ENCODE measurements around the gene ERVFRD-1. TPM values are rescaled to one million over a fixed set of nuclear protein-coding genes. Genes with fewer than 3 reads are reported as not detected.
"Not testable (repeated sequence)": the region's sequence is repeated elsewhere in the genome, so short reads cannot be mapped to it uniquely, and the experiment has no call there.

ERVFRD-1 gene
- total RNA-seq, 4 donors from 2014 or later, result 0.12 to 0.27 TPM; not detected in 2

DNA sequence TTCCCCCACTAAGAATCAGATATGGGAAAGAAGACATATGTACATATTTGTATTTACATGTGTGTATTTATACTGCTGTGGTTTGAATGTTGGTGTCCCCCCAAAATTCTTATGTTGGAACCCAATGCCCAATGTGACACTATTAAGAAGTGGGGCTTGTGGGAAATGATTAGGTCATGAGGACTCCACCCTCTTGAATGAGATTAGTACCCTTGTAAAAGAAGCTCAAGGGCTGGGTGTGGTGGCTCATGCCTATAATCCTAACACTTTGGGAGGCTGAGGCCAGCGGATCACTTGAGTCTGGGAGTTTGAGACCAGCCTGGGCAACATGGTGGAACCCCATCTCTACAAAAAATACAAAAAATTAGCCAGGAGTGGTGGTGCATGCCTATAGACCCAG lies 21.8 kb downstream of the ERVFRD-1 start:
- Histone ChIP-seq H3K27me3 (no peaks in the 10 kb centered on the region), H3K4me1 (peaks cover 0 to 11% (median 0%) of the 10 kb centered on the region in 3 donors), H3K36me3 (no peaks in the 10 kb centered on the region), H3K9me3 (no peaks in the 10 kb centered on the region), H3K27ac (no peak overlapping the region), H3K4me3 (no peak overlapping the region)
- no peak for ATAC-seq
- 80% methylated on average over 1 of the region's 1 CpG; no CpG with 5 or more reads in 1 of the 2 donors for WGBS, 2 donors (ENCODE audit: low coverage in 1 of 2)
- TF ChIP-seq, protein P1, sequence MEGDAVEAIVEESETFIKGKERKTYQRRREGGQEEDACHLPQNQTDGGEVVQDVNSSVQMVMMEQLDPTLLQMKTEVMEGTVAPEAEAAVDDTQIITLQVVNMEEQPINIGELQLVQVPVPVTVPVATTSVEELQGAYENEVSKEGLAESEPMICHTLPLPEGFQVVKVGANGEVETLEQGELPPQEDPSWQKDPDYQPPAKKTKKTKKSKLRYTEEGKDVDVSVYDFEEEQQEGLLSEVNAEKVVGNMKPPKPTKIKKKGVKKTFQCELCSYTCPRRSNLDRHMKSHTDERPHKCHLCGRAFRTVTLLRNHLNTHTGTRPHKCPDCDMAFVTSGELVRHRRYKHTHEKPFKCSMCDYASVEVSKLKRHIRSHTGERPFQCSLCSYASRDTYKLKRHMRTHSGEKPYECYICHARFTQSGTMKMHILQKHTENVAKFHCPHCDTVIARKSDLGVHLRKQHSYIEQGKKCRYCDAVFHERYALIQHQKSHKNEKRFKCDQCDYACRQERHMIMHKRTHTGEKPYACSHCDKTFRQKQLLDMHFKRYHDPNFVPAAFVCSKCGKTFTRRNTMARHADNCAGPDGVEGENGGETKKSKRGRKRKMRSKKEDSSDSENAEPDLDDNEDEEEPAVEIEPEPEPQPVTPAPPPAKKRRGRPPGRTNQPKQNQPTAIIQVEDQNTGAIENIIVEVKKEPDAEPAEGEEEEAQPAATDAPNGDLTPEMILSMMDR (IDR thresholded peaks at IDR 0.05), result no peak
- TF ChIP-seq POLR2A (IDR thresholded peaks at IDR 0.05), result no peak

DNA sequence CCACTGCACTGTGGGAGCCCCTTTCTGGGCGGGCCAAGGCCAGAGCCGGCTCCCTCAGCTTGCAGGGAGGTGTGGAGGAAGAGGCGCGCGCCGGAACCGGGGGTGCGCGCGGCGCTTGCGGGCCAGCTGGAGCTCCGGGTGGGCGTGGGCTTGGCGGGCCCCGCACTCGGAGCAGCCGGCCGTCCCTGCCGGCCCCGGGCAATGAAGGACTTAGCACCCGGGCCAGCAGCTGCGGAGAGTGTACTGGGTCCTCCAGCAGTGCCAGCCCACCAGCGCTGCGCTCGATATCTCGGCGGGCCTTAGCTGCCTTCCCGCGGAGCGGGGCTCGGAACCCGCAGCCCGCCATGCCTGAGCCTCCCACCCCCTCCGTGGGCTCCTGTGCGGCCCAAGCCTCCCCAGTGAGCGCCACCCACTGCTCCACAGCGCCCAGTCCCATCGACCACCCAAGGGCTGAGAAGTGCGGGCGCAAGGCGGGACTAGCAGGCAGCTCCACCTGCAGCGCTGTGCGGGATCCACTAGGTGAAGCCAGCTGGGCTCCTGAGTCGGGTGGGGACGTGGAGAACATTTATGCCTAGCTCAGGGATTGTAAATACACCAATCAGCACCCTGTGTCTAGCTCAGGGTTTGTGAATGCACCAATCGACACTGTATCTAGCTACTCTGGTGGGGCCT lies 24.2 kb downstream of the ERVFRD-1 start:
- H3K36me3 ChIP-seq, H3K4me1 ChIP-seq, H3K9me3 ChIP-seq, H3K27me3 ChIP-seq, H3K27ac ChIP-seq, H3K4me3 ChIP-seq, ATAC-seq: not testable (repeated sequence)
- 80% methylated on average over 1 of the region's 47 CpGs; no CpG with 5 or more reads in 1 of the 2 donors for WGBS, 2 donors (ENCODE audit: low coverage in 1 of 2)

DNA sequence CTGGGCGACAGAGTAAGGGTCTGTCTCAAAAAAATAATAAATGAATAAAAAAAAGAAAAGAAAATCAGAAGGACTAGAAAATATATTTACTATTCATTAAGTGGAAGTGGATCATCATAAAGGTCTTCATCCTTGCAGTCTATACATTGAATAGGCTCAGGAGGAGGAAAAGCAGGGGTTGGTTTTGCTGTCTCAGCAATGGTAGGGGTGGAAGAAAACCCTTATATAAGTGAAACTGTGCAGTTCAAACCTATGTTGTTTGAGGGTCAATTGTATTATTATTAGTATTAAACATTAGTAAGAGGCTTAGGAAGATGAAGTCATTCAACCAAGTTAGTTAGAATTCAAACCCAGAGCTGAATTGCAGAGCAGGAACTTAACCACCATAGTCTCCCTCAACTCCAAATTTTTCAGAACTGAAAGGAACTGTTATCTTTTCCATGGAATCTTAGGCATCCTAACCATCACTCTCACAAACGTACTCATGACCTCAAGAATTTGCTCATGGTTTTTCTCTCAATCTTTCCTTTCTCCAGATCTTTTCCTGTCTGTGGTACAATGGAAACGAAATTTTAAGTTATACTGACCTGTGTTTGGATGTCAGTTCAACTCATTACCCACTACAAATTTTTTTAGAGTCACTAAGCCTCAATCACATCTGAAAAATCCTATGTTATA lies 25.6 kb downstream of the ERVFRD-1 start:
- H3K4me1 ChIP-seq, result no peaks in the 10 kb centered on the region
- H3K27me3 ChIP-seq, result no peaks in the 10 kb centered on the region
- ATAC-seq, result no peak
- H3K27ac ChIP-seq, result no peak overlapping the region
- no peaks in the 10 kb centered on the region for H3K36me3 ChIP-seq
- H3K4me3 ChIP-seq, result no peak overlapping the region
- TF ChIP-seq POLR2AphosphoS5 (IDR thresholded peaks at IDR 0.05) (no peak), POLR2A (IDR thresholded peaks at IDR 0.05) (no peak), EP300 (IDR thresholded peaks at IDR 0.05) (no peak)
- TF ChIP-seq, protein P1 (IDR thresholded peaks at IDR 0.05), result no peak
- 45 to 47% methylated on average over 3 of the region's 3 CpGs for WGBS, 2 donors (ENCODE audit: low coverage in 1 of 2)
- H3K9me3 ChIP-seq, result no peaks in the 10 kb centered on the region

DNA sequence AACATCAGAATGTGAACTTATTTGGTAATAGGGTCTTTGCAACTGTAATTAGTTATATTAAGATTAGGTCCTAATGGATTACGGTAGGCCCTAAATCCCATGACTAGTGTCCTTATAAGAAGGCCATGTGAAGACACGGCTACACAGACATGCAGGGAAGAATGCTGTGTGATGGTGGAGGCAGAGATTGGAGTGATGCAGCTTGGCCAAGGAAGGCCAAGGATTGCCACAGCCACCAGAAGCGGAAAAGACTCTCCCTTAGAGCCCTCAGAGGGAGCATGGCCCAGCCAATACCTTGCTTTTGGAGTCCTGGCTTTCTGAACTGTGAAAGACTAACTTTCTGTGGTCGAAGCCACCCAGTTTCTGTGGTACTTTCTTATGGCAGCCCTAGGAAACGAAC lies 27.6 kb downstream of the ERVFRD-1 start:
- Histone ChIP-seq H3K4me1 (no peaks in the 10 kb centered on the region), H3K4me3 (no peak overlapping the region), H3K27ac (no peak overlapping the region), H3K9me3 (no peaks in the 10 kb centered on the region), H3K27me3 (no peaks in the 10 kb centered on the region), H3K36me3 (no peaks in the 10 kb centered on the region)
- 40% methylated on average over 2 of the region's 5 CpGs; no CpG with 5 or more reads in 1 of the 2 donors for WGBS, 2 donors (ENCODE audit: low coverage in 1 of 2)
- TF ChIP-seq POLR2AphosphoS5 (IDR thresholded peaks at IDR 0.05) (no peak), EP300 (IDR thresholded peaks at IDR 0.05) (no peak), POLR2A (IDR thresholded peaks at IDR 0.05) (no peak)
- TF ChIP-seq, protein P1 (IDR thresholded peaks at IDR 0.05), result no peak
- ATAC-seq, result no peak

DNA sequence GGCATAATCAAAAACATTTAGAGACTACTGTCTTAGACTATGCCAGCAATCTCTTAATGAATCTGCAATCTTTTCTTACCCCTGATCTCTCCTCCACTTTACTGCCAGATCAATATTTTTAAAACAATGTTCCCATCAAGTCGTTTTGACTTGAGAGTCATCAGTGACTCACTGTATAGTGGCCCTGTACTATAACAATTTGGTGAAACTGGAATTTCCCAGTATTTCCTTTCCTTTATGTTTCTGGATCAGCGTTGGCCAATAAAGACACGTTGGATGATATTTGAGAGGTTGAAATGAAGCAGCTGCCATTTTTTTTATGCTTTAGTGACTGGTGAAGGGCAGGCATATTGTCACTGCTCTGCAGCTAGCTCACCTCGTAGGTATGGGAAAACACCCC lies 28.0 kb downstream of the ERVFRD-1 start:
- Histone ChIP-seq H3K36me3 (no peaks in the 10 kb centered on the region), H3K4me1 (no peaks in the 10 kb centered on the region), H3K27ac (no peak overlapping the region), H3K9me3 (no peaks in the 10 kb centered on the region), H3K27me3 (no peaks in the 10 kb centered on the region), H3K4me3 (no peak overlapping the region)
- WGBS, 2 donors (ENCODE audit: low coverage in 1 of 2), result 83 to 84% methylated on average over 2 to 4 of the region's 4 CpGs
- ATAC-seq, result no peak
- TF ChIP-seq, protein P1 (IDR thresholded peaks at IDR 0.05), result no peak
